GM12878 (cell line): Measurements from ENCODE around the gene FGD4. TPM values are rescaled to one million over a fixed set of nuclear protein-coding genes. Genes with fewer than 3 reads are reported as not detected.

Experiments
- ATAC-seq: fragments of 200-7000 bp; cut with Tn5 transposase; 3 replicates; pipeline ENCODE4 v1.9.1; 2020; ENCODE audit warnings: mild to moderate bottlenecking, moderate library complexity
- BruUV-seq: library from RNA; stranded (reverse); fragments of 400-500 nt; replicated peaks from 2 replicates; lab custom pipeline; 2021; lab: Mats Ljungman, UMichigan
- CTCF ChIA-PET: fragments of 300-600 bp; sonication (Branson Sonifier 250); formaldehyde crosslinking; extraction: SDS; loops from one replicate; lab custom pipeline; 2021; ENCODE audit warnings: inconsistent platforms; lab: Yijun Ruan, JAX
- POLR2A ChIA-PET: fragments of 350-600 bp; formaldehyde crosslinking; extraction: SDS; loops from one replicate; lab custom pipeline; 2021; ENCODE audit warnings: inconsistent platforms; lab: Charles Lee
- RAD21 ChIA-PET: fragments of 300-600 bp; sonication (Branson Sonifier 250); formaldehyde crosslinking; loops from one replicate; lab custom pipeline; 2023; ENCODE audit warnings: antibody characterized with exemption; ENCODE audit not compliant: unreplicated experiment; lab: Charles Lee
- SMC1A ChIA-PET: fragments of 300-600 bp; sonication (Branson Sonifier 250); formaldehyde crosslinking; loops from one replicate; lab custom pipeline; 2023; ENCODE audit not compliant: unreplicated experiment, uncharacterized antibody; lab: Charles Lee
- DNase-seq: peaks from one replicate; pipeline ENCODE4 v3.0.0-alpha.2; 2011; ENCODE audit warnings: low read depth, low spot score
- FAIRE-seq: peaks from 3 replicates; lab custom pipeline; 2011; peaks lifted over from hg19 to GRCh38; lab: Jason Lieb, UNC
- H2AFZ ChIP-seq: 2 replicates; pipeline ENCODE4 v1.6.0; 2011; ENCODE audit warnings: low read depth, low read length, control low read depth; ENCODE audit not compliant: control insufficient read depth
- H3K27ac ChIP-seq: 2 replicates; pipeline ENCODE4 v1.5.1; 2011; ENCODE audit warnings: control low read depth; ENCODE audit not compliant: control insufficient read depth, insufficient read depth
- H3K27me3 ChIP-seq, 2 experiments: replicated peaks in 1 of 2; 2 replicates each; pipeline versions ENCODE4 v1.6.0 to v1.6.1; 2011; ENCODE audit warnings: low read length in 1 of 2; ENCODE audit not compliant: control insufficient read depth in 2 of 2, insufficient read depth in 2 of 2
- H3K36me3 ChIP-seq, 2 experiments: 2 replicates each; pipeline ENCODE4 v1.5.1; 2011; ENCODE audit warnings: low read length in 1 of 2; ENCODE audit not compliant: control insufficient read depth in 2 of 2, insufficient read depth in 2 of 2
- H3K4me1 ChIP-seq: 2 replicates; pipeline ENCODE4 v1.6.1; 2011; ENCODE audit warnings: mild to moderate bottlenecking, low read length, moderate library complexity, mixed read lengths; ENCODE audit not compliant: control insufficient read depth, insufficient read depth
- H3K4me2 ChIP-seq: 2 replicates; pipeline ENCODE4 v1.6.0; 2011; ENCODE audit warnings: control low read depth; ENCODE audit not compliant: control insufficient read depth, insufficient read depth
- H3K4me3 ChIP-seq: fragments of 200-600 bp; sonication (generic); 2 replicates; pipeline ENCODE4 v1.5.1; 2016
- H3K79me2 ChIP-seq: 2 replicates; pipeline ENCODE4 v1.6.0; 2011; ENCODE audit warnings: low read length; ENCODE audit not compliant: control insufficient read depth, insufficient read depth
- H3K9ac ChIP-seq: 2 replicates; pipeline ENCODE4 v1.8.0; 2011; ENCODE audit warnings: low read length, control low read depth, mixed read lengths; ENCODE audit not compliant: control insufficient read depth, insufficient read depth
- H3K9me3 ChIP-seq: replicated peaks from 3 replicates; pipeline ENCODE4 v1.5.1; 2011; ENCODE audit warnings: mild to moderate bottlenecking, low read length; ENCODE audit not compliant: control insufficient read depth, insufficient read depth
- H4K20me1 ChIP-seq: 2 replicates; pipeline ENCODE4 v1.6.0; 2011; ENCODE audit not compliant: control insufficient read depth, insufficient read depth
- BHLHE40 ChIP-seq, 2 experiments: fragments of 450-650 bp in 1 of 2; IDR thresholded peaks; 2 replicates each; pipeline ENCODE4 v1.6.1; 2011 to 2017; ENCODE audit warnings: low read depth in 2 of 2, borderline replicate concordance in 1 of 2, improper control_type of control experiment in 1 of 2, low read length in 1 of 2, mild to moderate bottlenecking in 1 of 2
- CHD4 ChIP-seq: fragments of 200-600 bp; sonication (generic); IDR thresholded peaks from 2 replicates; pipeline ENCODE4 v1.6.1; 2016; ENCODE audit warnings: mild to moderate bottlenecking
- GABPA ChIP-seq: IDR thresholded peaks from 2 replicates; pipeline ENCODE4 v1.6.1; 2014; ENCODE audit warnings: antibody characterized with exemption, low read depth, mild to moderate bottlenecking, inconsistent platforms
- LARP7 ChIP-seq: fragments of 450-650 bp; IDR thresholded peaks from 2 replicates; pipeline ENCODE4 v1.6.1; 2017; ENCODE audit warnings: mild to moderate bottlenecking
- MYB ChIP-seq: fragments of 150-350 bp; IDR thresholded peaks from 2 replicates; pipeline ENCODE4 v1.6.1; 2014; ENCODE audit warnings: mild to moderate bottlenecking, low read depth, low read length, borderline replicate concordance
- NBN ChIP-seq: fragments of 450-650 bp; IDR thresholded peaks from 2 replicates; pipeline ENCODE4 v1.6.1; 2016
- NFIC ChIP-seq: IDR thresholded peaks from 2 replicates; pipeline ENCODE4 v1.6.1; 2012; ENCODE audit warnings: low read depth, mild to moderate bottlenecking, inconsistent platforms, low read length, moderate library complexity
- NRF1 ChIP-seq: conservative IDR thresholded peaks from 2 replicates; pipeline ENCODE4 v1.6.1; 2011; ENCODE audit warnings: mild to moderate bottlenecking, low read depth, low read length, improper control_type of control experiment
- RFX5 ChIP-seq: IDR thresholded peaks from 2 replicates; pipeline ENCODE4 v1.6.1; 2011; ENCODE audit warnings: low read depth, low read length, improper control_type of control experiment
- SP1 ChIP-seq: IDR thresholded peaks from one replicate; pipeline ENCODE4 v1.6.1; 2011; ENCODE audit warnings: low read depth, low read length
- SPI1 ChIP-seq: IDR thresholded peaks from 2 replicates; pipeline ENCODE4 v1.6.1; 2011; ENCODE audit warnings: low read depth, mild to moderate bottlenecking, low read length, moderate library complexity, borderline replicate concordance; ENCODE audit not compliant: insufficient read depth
- TBL1XR1 ChIP-seq: IDR thresholded peaks from 2 replicates; pipeline ENCODE4 v1.6.1; 2012; ENCODE audit warnings: low read depth, low read length, improper control_type of control experiment
- WGBS: methylation state at CpG from one replicate; pipeline ENCODE4 v1.1.6; 2016; ENCODE audit warnings: low lambda C conversion rate; ENCODE audit not compliant: insufficient replicate concordance, insufficient coverage; ENCODE audit errors: missing lambda C conversion rate; 5-methylcytosine and 5-hydroxymethylcytosine counted together
- in situ Hi-C: fragments of 300-500 bp; cut with MboI; formaldehyde crosslinking; loops from 9 replicates; pipeline ENCODE4 v1.14.3; 2018; ENCODE audit warnings: mixed read lengths
- intact Hi-C: fragments of 100-400 bp; cut with micrococcal nuclease; formaldehyde crosslinking; loops from one replicate; pipeline ENCODE4 v1.14.2; 2022; ENCODE audit not compliant: unreplicated experiment
- polyA plus RNA-seq, 11 experiments: library from polyadenylated mRNA; depleted of rRNA in 4 of 11; unstranded in 6 of 11; stranded (reverse) in 5 of 11; fragments of >200 nt; fragmentation: Nextera tagmentation in 4 of 11; fragmentation: Illumina TruSeq in 1 of 11; extraction: Ambion mirVana in 4 of 11; extraction: Trizol in 1 of 11; gene quantifications; 1 replicate in 1 of 11; 2 replicates in 10 of 11; pipeline versions ENCODE4 v1.2.1 to v1.2.3, GENCODE V29; 2011 to 2016; ENCODE audit warnings: inconsistent platforms in 2 of 11, missing spikeins in 2 of 11, low read depth in 1 of 11
- total RNA-seq, 4 experiments: library from RNA; depleted of rRNA in 3 of 4; stranded (reverse); fragments of >200 nt in 3 of 4; fragmentation: Illumina TruSeq in 1 of 4; extraction: Trizol in 1 of 4; gene quantifications; 2 replicates each; pipeline versions ENCODE4 v1.2.1 to v1.2.3, GENCODE V29; 2013 to 2021
- TF ChIP-seq, protein P1 (sequence below): fragments of 450-650 bp; IDR thresholded peaks from 2 replicates; pipeline ENCODE4 v1.6.1; 2017; ENCODE audit warnings: mild to moderate bottlenecking, low read depth, inconsistent platforms; ENCODE audit not compliant: poor library complexity, severe bottlenecking
- TF ChIP-seq, protein P2 (sequence below): fragments of 450-650 bp; conservative IDR thresholded peaks from 2 replicates; pipeline ENCODE4 v1.6.1; 2017; ENCODE audit warnings: mild to moderate bottlenecking, moderate library complexity
- TF ChIP-seq, protein P3 (sequence below): fragments of 450-650 bp; IDR thresholded peaks from 2 replicates; pipeline ENCODE4 v1.6.1; 2017; ENCODE audit warnings: antibody characterized with exemption, mild to moderate bottlenecking, moderate library complexity

Gene FGD4
- total and polyA plus RNA-seq, 10 of the 15 experiments (the other 5 are each of a cell fraction or from before 2014, with no cell fraction given) = 0.01 to 0.18 (median 0.08) TPM; not detected in 3

DNA sequence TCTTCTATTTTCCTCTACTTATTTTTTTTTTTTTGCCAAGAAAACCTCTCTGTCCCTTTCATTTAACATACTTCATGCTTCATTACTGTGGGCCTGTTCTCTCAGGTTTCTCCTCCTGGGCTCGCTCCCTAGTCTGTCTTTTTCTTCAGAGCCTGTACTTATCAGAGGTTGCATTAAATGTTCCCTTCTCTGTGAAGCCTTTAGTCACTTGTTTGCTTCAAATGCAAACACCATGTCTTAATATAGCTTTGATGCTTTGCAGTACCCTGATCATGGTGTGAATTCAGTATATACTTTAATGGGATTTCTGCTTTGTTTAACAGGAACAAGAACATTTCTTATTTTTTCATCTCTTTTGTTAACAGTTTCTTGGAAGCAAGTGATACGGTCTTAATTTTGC is 207.1 kb downstream of the FGD4 start:
- WGBS = 88% methylated on average over 2 of the region's 2 CpGs
- Histone ChIP-seq H3K9me3 (no peaks in the 10 kb centered on the region), H3K27me3 (no peaks in the 10 kb centered on the region), H3K4me1 (0 out of 2 replicates have a peak, but pooled peaks cover 2% of the 10 kb centered on the region), H3K79me2 (no peaks in the 10 kb centered on the region), H4K20me1 (no peaks in the 10 kb centered on the region), H2AFZ (no peak overlapping the region), H3K27ac (no peak overlapping the region), H3K9ac (no peak overlapping the region), H3K36me3 (no peaks in the 10 kb centered on the region), H3K4me3 (no peak overlapping the region), H3K4me2 (no peak overlapping the region)
- CTCF ChIA-PET = no interaction called here
- SMC1A ChIA-PET = no interaction called here
- intact Hi-C loops (no loop called here), in situ Hi-C loops (no loop called here)
- POLR2A ChIA-PET = no interaction called here
- no peak for ATAC-seq
- no TSS peak for BruUV-seq
- no peak for DNase-seq
- FAIRE-seq = no peak
- RAD21 ChIA-PET = no interaction called here
- TF ChIP-seq RFX5 (no peak), SP1 (no peak), NRF1 (no peak), SPI1 (no peak), GABPA (no peak), LARP7 (no peak), BHLHE40 (IDR thresholded peaks at IDR 0.05; ENCODE audit: borderline replicate concordance in 1 of 2, low read depth in 2 of 2, low read length in 1 of 2) (no peak), CHD4 (no peak), NBN (no peak), TBL1XR1 (no peak), NFIC (no peak), MYB (no peak)
- TF ChIP-seq, protein P1, sequence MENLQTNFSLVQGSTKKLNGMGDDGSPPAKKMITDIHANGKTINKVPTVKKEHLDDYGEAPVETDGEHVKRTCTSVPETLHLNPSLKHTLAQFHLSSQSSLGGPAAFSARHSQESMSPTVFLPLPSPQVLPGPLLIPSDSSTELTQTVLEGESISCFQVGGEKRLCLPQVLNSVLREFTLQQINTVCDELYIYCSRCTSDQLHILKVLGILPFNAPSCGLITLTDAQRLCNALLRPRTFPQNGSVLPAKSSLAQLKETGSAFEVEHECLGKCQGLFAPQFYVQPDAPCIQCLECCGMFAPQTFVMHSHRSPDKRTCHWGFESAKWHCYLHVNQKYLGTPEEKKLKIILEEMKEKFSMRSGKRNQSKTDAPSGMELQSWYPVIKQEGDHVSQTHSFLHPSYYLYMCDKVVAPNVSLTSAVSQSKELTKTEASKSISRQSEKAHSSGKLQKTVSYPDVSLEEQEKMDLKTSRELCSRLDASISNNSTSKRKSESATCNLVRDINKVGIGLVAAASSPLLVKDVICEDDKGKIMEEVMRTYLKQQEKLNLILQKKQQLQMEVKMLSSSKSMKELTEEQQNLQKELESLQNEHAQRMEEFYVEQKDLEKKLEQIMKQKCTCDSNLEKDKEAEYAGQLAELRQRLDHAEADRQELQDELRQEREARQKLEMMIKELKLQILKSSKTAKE = no peak
- TF ChIP-seq, protein P2, sequence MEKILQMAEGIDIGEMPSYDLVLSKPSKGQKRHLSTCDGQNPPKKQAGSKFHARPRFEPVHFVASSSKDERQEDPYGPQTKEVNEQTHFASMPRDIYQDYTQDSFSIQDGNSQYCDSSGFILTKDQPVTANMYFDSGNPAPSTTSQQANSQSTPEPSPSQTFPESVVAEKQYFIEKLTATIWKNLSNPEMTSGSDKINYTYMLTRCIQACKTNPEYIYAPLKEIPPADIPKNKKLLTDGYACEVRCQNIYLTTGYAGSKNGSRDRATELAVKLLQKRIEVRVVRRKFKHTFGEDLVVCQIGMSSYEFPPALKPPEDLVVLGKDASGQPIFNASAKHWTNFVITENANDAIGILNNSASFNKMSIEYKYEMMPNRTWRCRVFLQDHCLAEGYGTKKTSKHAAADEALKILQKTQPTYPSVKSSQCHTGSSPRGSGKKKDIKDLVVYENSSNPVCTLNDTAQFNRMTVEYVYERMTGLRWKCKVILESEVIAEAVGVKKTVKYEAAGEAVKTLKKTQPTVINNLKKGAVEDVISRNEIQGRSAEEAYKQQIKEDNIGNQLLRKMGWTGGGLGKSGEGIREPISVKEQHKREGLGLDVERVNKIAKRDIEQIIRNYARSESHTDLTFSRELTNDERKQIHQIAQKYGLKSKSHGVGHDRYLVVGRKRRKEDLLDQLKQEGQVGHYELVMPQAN = no peak
- TF ChIP-seq, protein P3, sequence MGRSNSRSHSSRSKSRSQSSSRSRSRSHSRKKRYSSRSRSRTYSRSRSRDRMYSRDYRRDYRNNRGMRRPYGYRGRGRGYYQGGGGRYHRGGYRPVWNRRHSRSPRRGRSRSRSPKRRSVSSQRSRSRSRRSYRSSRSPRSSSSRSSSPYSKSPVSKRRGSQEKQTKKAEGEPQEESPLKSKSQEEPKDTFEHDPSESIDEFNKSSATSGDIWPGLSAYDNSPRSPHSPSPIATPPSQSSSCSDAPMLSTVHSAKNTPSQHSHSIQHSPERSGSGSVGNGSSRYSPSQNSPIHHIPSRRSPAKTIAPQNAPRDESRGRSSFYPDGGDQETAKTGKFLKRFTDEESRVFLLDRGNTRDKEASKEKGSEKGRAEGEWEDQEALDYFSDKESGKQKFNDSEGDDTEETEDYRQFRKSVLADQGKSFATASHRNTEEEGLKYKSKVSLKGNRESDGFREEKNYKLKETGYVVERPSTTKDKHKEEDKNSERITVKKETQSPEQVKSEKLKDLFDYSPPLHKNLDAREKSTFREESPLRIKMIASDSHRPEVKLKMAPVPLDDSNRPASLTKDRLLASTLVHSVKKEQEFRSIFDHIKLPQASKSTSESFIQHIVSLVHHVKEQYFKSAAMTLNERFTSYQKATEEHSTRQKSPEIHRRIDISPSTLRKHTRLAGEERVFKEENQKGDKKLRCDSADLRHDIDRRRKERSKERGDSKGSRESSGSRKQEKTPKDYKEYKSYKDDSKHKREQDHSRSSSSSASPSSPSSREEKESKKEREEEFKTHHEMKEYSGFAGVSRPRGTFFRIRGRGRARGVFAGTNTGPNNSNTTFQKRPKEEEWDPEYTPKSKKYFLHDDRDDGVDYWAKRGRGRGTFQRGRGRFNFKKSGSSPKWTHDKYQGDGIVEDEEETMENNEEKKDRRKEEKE = no peak
